OCI-M2 (cell line): ENCODE results near the gene SCIMP.
"Not testable (repeated sequence)": the region's sequence is repeated elsewhere in the genome, so short reads cannot be mapped to it uniquely, and the experiment has no call there.

Source experiments
- DNase-seq: peaks from one replicate; lab custom pipeline; 2025; ENCODE audit not compliant: unreplicated experiment; lab: John Stamatoyannopoulos, UW

SCIMP gene

DNA sequence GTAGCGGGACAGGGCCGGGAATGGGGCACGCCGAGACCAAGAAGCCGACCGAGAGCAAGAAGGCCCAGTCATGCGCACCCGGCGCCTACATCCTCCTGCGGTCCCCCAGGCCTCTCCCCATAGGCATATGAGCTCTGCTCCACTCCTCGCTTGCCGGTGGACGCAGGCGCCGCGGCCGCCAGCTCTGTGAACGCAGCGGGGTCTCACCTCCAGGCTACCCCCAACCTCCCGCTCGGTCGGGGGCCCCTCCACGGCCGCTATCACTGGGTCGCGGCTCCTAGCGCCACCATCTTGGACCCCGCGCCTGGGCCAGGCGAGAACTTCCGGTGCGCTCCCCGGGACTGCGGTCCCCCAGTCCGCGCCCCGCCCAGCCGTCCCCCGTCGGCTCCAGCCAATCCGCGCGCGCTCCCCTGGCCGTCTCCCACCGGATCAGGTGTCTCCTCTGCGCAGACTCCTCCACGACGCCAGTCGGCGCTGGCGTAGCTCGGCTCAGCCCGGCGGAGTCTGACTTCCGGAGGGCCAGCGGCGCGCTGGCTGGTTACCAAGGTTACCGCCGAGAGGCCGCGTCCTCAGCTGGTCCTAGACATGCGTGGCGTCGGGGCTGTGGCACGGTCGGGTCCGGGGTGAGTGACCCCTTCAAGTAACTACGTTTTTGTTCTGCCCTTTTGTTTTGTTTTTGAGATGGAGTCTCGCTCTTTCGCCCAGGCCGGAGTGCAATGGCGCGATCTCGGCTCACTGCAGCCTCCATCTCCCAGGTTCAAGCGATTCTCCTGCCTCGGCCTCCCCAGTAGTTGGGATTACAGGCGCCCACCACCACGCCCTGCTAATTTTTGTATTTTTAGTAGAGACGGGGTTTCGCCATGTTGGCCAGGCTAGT is 42.9 kb downstream of the SCIMP start, which contains the start of gene ZNF594:
ZNF594 (minus strand) TSS at position 328 of the 877 bp plus-strand sequence. CDS start 7,612 bp downstream, outside the sequence.
- peak; percentile 52 for DNase-seq

DNA sequence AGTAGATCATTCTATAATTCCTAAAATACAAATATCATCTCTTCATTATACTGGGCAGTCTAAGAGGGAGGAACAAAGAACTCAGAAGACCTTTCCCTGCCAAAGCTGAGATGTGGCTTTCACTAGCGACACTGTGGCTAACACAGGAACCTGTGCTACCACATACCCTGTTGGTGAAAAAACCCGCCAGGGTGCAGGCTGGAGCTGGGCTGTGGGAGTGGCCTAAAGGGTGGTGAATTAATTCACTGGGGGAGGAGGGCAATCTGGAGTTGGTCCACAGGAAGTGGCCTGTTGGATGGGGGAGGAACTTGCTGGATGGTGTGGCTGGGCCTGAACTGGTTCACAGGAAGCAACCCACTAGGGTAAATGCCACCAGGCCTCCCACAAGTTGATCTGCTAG is 50.4 kb downstream of the SCIMP start:
- DNase-seq: no peak

GRCh38 chr17:5183410-5183793 is 51.3 kb downstream of the SCIMP start:
- no peak for DNase-seq

- no peak for DNase-seq
These were observed 51.9 kb downstream of the SCIMP start for GRCh38 chr17:5182597-5183409.

DNA sequence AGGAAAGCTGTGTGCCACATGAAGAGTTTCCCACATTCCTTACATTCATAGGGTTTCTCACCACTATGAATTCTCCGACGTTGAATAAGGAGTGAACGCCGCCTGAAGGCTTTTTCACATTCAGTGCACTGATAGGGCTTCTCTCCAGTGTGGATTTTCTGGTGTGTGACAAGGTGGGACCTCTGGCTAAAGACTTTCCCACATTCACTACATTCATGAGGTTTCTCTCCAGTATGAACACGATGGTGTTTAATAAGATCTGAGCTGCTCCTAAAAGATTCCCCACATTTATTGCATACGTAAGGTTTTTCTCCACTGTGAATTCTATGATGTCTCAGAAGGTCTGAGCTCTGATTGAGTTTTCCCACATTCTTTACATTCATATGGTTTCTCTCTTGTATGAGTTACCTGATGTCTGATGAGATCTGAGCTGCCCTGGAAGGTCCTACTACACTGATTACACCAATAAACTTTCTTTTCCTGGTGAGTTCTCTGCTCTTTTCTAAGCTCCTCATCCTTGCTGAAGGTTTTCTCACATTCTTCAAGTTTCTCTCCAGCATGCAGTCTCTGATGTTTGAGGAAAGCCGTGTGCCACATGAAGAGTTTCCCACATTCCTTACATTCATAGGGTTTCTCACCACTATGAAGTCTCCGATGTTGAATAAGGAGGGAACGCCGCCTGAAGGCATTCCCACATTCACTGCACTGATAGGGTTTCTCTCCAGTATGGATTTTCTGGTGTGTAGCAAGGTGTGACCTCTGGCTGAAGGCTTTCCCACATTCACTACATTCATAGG is 53.0 kb downstream of the SCIMP start:
- no peak for DNase-seq

GRCh38 chr17:5179003-5179402 is 55.7 kb downstream of the SCIMP start:
- no peak for DNase-seq

GRCh38 chr17:5175027-5175426 is 59.6 kb downstream of the SCIMP start:
- DNase-seq: not testable (repeated sequence)

DNA sequence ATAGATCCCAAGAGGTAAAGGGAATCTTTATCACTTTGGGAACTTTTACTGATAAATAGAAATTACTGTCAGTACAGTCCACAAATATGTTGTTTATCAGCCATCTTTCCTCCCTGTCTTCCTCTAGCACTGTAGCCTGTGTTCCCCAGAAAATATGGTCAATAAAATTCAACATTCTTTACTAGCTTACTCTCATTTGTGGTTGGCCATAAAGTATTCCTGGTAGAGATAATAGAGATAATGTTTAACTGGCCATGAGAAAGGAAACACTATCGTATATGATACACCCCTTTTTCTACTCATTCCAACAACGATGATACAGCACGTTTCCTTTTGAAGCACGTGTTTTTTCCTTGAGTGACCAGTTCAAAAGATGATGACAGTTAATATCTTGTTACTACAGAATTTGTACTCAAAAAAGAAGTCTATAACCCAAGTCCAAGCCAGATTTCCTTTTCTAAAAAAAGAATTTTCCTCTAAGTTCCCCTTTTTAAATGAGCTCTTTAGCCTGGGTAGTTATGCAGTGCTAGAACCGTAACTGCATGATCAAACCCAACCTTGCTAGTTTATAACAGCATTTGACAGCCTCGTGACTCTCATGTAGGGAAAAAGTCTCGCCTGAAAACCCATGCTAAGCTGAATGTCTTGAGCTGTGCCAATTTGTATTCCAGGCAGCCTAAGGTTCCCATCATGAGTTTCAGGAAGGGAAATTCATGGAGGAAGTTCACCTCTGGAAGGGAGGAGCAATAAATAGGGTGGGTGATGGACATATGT is 68.7 kb downstream of the SCIMP start:
- DNase-seq: not testable (repeated sequence)

DNA sequence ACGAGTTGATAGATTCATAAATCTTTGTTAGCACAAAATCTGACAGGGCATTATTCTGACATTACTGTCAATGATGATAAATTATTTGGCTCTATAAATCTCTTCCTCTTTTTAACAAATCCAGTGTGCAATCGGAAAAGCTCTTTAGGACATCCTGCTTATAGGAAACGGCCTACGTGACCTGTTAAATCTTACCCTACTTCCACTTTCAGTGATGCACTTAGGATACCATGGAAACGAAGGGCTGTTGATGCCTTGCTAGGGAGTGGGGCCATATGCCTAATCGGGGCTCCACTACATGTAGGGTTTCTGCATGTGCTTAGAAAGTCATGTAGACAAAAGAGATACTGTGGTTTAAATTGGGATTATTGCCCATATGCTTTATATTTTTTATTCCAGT is 70.2 kb downstream of the SCIMP start:
- no peak for DNase-seq

GRCh38 chr17:5161793-5162192 is 72.9 kb downstream of the SCIMP start:
- not testable (repeated sequence) for DNase-seq

DNA sequence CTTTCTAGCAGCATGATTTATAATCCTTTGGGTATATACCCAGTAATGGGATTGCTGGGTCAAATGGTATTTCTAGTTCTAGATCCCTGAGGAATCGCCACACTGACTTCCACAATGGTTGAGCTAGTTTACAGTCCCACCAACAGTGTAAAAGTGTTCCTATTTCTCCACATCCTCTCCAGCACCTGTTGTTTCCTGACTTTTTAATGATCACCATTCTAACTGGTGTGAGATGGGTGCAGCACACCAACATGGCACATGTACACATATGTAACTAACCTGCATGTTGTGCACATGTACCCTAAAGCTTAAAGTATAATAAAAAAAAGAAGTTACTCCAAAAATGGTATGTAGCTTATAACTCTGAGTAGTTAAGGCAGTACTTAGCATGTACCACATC is 74.0 kb downstream of the SCIMP start:
- DNase-seq: not testable (repeated sequence)
